ENCODE data around the gene ATP2A1.

The ATP2A1 gene

DNA sequence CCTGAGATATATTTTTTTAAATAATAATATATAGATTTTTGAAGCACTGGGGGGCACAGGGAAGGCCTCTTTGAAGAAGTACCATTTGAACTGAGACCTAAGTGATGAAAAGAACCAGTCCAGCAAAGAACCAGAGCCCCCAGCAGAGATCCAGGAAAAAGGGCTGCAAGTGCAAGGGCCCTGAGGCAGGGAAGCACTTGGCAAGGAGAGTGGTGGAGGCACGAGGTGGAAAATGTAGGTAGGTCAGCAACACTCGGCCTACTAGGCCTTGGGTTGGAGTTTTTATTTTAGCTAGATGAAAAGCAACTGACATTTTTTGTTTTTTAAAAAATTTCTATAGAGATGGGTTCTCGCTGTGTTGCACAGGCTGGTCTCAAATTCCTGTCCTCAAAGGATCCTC, 51.9 kb downstream of the ATP2A1 start:
- no peaks in the 10 kb centered on the region for H3K79me2 ChIP-seq
- TF ChIP-seq, protein P1, sequence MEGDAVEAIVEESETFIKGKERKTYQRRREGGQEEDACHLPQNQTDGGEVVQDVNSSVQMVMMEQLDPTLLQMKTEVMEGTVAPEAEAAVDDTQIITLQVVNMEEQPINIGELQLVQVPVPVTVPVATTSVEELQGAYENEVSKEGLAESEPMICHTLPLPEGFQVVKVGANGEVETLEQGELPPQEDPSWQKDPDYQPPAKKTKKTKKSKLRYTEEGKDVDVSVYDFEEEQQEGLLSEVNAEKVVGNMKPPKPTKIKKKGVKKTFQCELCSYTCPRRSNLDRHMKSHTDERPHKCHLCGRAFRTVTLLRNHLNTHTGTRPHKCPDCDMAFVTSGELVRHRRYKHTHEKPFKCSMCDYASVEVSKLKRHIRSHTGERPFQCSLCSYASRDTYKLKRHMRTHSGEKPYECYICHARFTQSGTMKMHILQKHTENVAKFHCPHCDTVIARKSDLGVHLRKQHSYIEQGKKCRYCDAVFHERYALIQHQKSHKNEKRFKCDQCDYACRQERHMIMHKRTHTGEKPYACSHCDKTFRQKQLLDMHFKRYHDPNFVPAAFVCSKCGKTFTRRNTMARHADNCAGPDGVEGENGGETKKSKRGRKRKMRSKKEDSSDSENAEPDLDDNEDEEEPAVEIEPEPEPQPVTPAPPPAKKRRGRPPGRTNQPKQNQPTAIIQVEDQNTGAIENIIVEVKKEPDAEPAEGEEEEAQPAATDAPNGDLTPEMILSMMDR (IDR thresholded peaks at IDR 0.05): no peak
- H3K27me3 ChIP-seq (ENCODE audit: control insufficient read depth, insufficient read depth, low read length): no peaks in the 10 kb centered on the region
- H3K4me2 ChIP-seq (ENCODE audit: low read length): no peak overlapping the region
- H3K9me3 ChIP-seq (ENCODE audit: control insufficient read depth, low read length): no peaks in the 10 kb centered on the region
- H3K27ac ChIP-seq: no peak overlapping the region
- no peak overlapping the region for H3K9ac ChIP-seq
- no peaks in the 10 kb centered on the region for H3K36me3 ChIP-seq (ENCODE audit: control insufficient read depth, insufficient read depth, low read length)
- no peak overlapping the region for H3K4me3 ChIP-seq (ENCODE audit: low read depth, low read length)
- no peak overlapping the region for H2AFZ ChIP-seq
- peaks cover 2% of the 10 kb centered on the region for H3K4me1 ChIP-seq

DNA sequence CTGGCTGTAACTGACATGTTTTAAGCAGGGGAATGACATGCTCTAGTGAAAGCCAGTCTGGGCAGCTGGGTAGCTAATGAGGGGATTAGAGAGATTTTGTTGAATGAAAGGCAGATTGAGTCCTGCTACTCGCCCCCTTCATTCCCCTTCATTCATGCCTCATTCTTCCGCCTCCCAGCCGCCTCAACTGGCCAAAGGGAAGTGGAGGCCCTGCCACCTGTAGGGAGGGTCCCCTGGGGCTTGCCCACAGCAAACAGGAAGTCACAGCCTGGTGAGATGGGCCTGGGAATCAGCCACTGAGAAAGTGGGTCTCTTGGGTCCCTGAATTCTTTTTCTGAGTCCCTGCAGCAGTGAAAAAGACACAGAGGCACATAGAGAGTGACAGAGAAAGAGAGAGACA, 52.4 kb downstream of the ATP2A1 start:
- Histone ChIP-seq H3K9ac (no peak overlapping the region), H3K79me2 (no peaks in the 10 kb centered on the region), H3K4me1 (peaks cover 2% of the 10 kb centered on the region), H3K9me3 (ENCODE audit: control insufficient read depth, low read length) (no peaks in the 10 kb centered on the region), H3K4me3 (ENCODE audit: low read depth, low read length) (no peak overlapping the region), H3K4me2 (ENCODE audit: low read length) (no peak overlapping the region), H3K27ac (no peak overlapping the region), H3K27me3 (ENCODE audit: control insufficient read depth, insufficient read depth, low read length) (no peaks in the 10 kb centered on the region), H2AFZ (no peak overlapping the region), H3K36me3 (ENCODE audit: control insufficient read depth, insufficient read depth, low read length) (no peaks in the 10 kb centered on the region)
- TF ChIP-seq, protein P1 (IDR thresholded peaks at IDR 0.05): no peak

DNA sequence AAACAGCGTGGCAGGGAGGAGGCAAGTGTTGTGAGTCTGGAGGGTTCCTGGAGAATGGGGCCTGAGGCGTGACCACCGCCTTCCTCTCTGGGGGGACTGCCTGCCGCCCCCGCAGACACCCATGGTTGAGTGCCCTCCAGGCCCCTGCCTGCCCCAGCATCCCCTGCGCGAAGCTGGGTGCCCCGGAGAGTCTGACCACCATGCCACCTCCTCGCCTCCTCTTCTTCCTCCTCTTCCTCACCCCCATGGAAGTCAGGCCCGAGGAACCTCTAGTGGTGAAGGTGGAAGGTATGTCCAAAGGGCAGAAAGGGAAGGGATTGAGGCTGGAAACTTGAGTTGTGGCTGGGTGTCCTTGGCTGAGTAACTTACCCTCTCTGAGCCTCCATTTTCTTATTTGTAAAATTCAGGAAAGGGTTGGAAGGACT, 53.5 kb downstream of the ATP2A1 start, which contains the start of gene CD19:
CD19 (plus strand) TSS at position 171 of the 425 bp plus-strand sequence; CDS start at position 201, 30 bp downstream.
- Histone ChIP-seq H3K27me3 (ENCODE audit: control insufficient read depth, insufficient read depth, low read length) (no peaks in the 10 kb centered on the region), H3K4me2 (ENCODE audit: low read length) (no peak within 1 kb of the TSS), H2AFZ (no peak within 1 kb of the TSS), H3K9me3 (ENCODE audit: control insufficient read depth, low read length) (no peaks in the 10 kb centered on the region), H3K36me3 (ENCODE audit: control insufficient read depth, insufficient read depth, low read length) (no peaks in the 10 kb centered on the region), H3K27ac (no peak within 1 kb of the TSS), H3K9ac (no peak within 1 kb of the TSS), H3K4me3 (ENCODE audit: low read depth, low read length) (no peak within 1 kb of the TSS), H3K4me1 (no peaks in the 10 kb centered on the region), H3K79me2 (no peaks in the 10 kb centered on the region)
- TF ChIP-seq, protein P1 (IDR thresholded peaks at IDR 0.05): no peak

DNA sequence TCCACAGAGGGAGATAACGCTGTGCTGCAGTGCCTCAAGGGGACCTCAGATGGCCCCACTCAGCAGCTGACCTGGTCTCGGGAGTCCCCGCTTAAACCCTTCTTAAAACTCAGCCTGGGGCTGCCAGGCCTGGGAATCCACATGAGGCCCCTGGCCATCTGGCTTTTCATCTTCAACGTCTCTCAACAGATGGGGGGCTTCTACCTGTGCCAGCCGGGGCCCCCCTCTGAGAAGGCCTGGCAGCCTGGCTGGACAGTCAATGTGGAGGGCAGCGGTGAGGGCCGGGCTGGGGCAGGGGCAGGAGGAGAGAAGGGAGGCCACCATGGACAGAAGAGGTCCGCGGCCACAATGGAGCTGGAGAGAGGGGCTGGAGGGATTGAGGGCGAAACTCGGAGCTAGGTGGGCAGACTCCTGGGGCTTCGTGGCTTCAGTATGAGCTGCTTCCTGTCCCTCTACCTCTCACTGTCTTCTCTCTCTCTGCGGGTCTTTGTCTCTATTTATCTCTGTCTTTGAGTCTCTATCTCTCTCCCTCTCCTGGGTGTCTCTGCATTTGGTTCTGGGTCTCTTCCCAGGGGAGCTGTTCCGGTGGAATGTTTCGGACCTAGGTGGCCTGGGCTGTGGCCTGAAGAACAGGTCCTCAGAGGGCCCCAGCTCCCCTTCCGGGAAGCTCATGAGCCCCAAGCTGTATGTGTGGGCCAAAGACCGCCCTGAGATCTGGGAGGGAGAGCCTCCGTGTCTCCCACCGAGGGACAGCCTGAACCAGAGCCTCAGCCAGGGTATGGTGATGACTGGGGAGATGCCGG, 54.3 kb downstream of the ATP2A1 start:
- H3K36me3 ChIP-seq (ENCODE audit: control insufficient read depth, insufficient read depth, low read length): no peaks in the 10 kb centered on the region
- H3K4me2 ChIP-seq (ENCODE audit: low read length): no peak overlapping the region
- H3K27ac ChIP-seq: no peak overlapping the region
- H2AFZ ChIP-seq: no peak overlapping the region
- no peak overlapping the region for H3K4me3 ChIP-seq (ENCODE audit: low read depth, low read length)
- no peaks in the 10 kb centered on the region for H3K4me1 ChIP-seq
- H3K9me3 ChIP-seq (ENCODE audit: control insufficient read depth, low read length): no peaks in the 10 kb centered on the region
- no peak overlapping the region for H3K9ac ChIP-seq
- TF ChIP-seq, protein P1 (IDR thresholded peaks at IDR 0.05): no peak
- H3K27me3 ChIP-seq (ENCODE audit: control insufficient read depth, insufficient read depth, low read length): no peaks in the 10 kb centered on the region
- no peaks in the 10 kb centered on the region for H3K79me2 ChIP-seq

DNA sequence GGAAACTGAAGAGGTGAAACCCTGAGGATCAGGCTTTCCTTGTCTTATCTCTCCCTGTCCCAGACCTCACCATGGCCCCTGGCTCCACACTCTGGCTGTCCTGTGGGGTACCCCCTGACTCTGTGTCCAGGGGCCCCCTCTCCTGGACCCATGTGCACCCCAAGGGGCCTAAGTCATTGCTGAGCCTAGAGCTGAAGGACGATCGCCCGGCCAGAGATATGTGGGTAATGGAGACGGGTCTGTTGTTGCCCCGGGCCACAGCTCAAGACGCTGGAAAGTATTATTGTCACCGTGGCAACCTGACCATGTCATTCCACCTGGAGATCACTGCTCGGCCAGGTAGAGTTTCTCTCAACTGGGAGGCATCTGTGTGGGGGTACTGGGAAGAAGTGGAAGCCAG, 54.9 kb downstream of the ATP2A1 start:
- no peak overlapping the region for H3K27ac ChIP-seq
- no peak overlapping the region for H3K9ac ChIP-seq
- H2AFZ ChIP-seq: no peak overlapping the region
- H3K36me3 ChIP-seq (ENCODE audit: control insufficient read depth, insufficient read depth, low read length): no peaks in the 10 kb centered on the region
- TF ChIP-seq, protein P1 (IDR thresholded peaks at IDR 0.05): no peak
- H3K79me2 ChIP-seq: no peaks in the 10 kb centered on the region
- no peaks in the 10 kb centered on the region for H3K4me1 ChIP-seq
- H3K4me2 ChIP-seq (ENCODE audit: low read length): no peak overlapping the region
- H3K27me3 ChIP-seq (ENCODE audit: control insufficient read depth, insufficient read depth, low read length): no peaks in the 10 kb centered on the region
- H3K4me3 ChIP-seq (ENCODE audit: low read depth, low read length): no peak overlapping the region
- no peaks in the 10 kb centered on the region for H3K9me3 ChIP-seq (ENCODE audit: control insufficient read depth, low read length)
